Caco-2 (cell line): ENCODE data around the gene EHBP1. TPM values are rescaled to one million over a fixed set of nuclear protein-coding genes. Genes with fewer than 3 reads are reported as not detected.

ENCODE experiments used
- BruUV-seq: library from RNA; stranded (reverse); fragments of 400-500 nt; replicated peaks from 2 replicates; lab custom pipeline; 2021; lab: Mats Ljungman, UMichigan
- CTCF ChIA-PET: fragments of 300-600 bp; sonication (Branson Sonifier 250); formaldehyde crosslinking; loops from one replicate; lab custom pipeline; 2022; ENCODE audit warnings: antibody characterized with exemption; lab: Charles Lee
- POLR2A ChIA-PET: fragments of 300-600 bp; sonication (Branson Sonifier 250); formaldehyde crosslinking; loops from one replicate; lab custom pipeline; 2022; ENCODE audit warnings: antibody characterized with exemption; lab: Charles Lee
- DNase-seq, 2 experiments: peaks; one replicate each; pipeline versions ENCODE4 v3.0.0 to v3.0.0-alpha.2; 2020 to 2022
- H3K27me3 ChIP-seq: replicated peaks from 2 replicates; pipeline ENCODE4 v1.6.0; 2011; ENCODE audit warnings: low read length; ENCODE audit not compliant: control insufficient read depth, insufficient read depth
- H3K36me3 ChIP-seq: 2 replicates; pipeline ENCODE4 v1.5.1; 2011; ENCODE audit warnings: low read length; ENCODE audit not compliant: control insufficient read depth, insufficient read depth
- H3K4me1 ChIP-seq: fragments of 250-450 bp; sonication (Bioruptor Pico); 2 replicates; pipeline ENCODE4 v1.5.1; 2020; ENCODE audit warnings: mild to moderate bottlenecking
- H3K4me3 ChIP-seq: 2 replicates; pipeline ENCODE4 v1.5.1; 2011; ENCODE audit warnings: low read depth, mild to moderate bottlenecking, control low read depth, low read length
- H3K9me3 ChIP-seq: fragments of 250-450 bp; sonication (Bioruptor Pico); 2 replicates; pipeline ENCODE4 v1.5.1; 2020; ENCODE audit warnings: mild to moderate bottlenecking, moderate library complexity
- H3K27ac Mint-ChIP-seq: one replicate; pipeline ENCODE4 v1.8.0; 2022; ENCODE audit warnings: mixed read lengths; ENCODE audit not compliant: unreplicated experiment
- H3K27me3 Mint-ChIP-seq: one replicate; pipeline ENCODE4 v1.8.0; 2022; ENCODE audit warnings: mixed read lengths; ENCODE audit not compliant: insufficient read depth, unreplicated experiment
- H3K36me3 Mint-ChIP-seq: one replicate; pipeline ENCODE4 v1.8.0; 2022; ENCODE audit warnings: mild to moderate bottlenecking, mixed read lengths; ENCODE audit not compliant: insufficient read depth, unreplicated experiment
- H3K4me1 Mint-ChIP-seq: one replicate; pipeline ENCODE4 v1.8.0; 2022; ENCODE audit warnings: low read depth, mixed read lengths; ENCODE audit not compliant: unreplicated experiment
- H3K4me3 Mint-ChIP-seq: one replicate; pipeline ENCODE4 v1.8.0; 2022; ENCODE audit warnings: mild to moderate bottlenecking, moderate library complexity, mixed read lengths; ENCODE audit not compliant: unreplicated experiment
- H3K9me3 Mint-ChIP-seq: one replicate; pipeline ENCODE4 v1.8.0; 2022; ENCODE audit warnings: mixed read lengths; ENCODE audit not compliant: unreplicated experiment
- CTCF ChIP-seq, 2 experiments: fragments of 200-600 bp in 1 of 2; IDR thresholded peaks; 1 replicate in 1 of 2; 2 replicates in 1 of 2; pipeline versions ENCODE4 v1.5.1 to v1.8.0; 2011 to 2022; ENCODE audit warnings: antibody characterized with exemption in 1 of 2, control low read depth in 1 of 2, inconsistent platforms in 1 of 2, low read depth in 1 of 2, low read length in 1 of 2, mild to moderate bottlenecking in 1 of 2, moderate library complexity in 1 of 2; ENCODE audit not compliant: insufficient read depth in 1 of 2, severe bottlenecking in 1 of 2, unreplicated experiment in 1 of 2
- intact Hi-C: fragments of 100-400 bp; cut with micrococcal nuclease; formaldehyde crosslinking; loops from one replicate; pipeline ENCODE4 v1.10.0; 2022; ENCODE audit not compliant: unreplicated experiment
- total RNA-seq: library from RNA; stranded (reverse); gene quantifications from 2 replicates; pipeline ENCODE4 v1.2.3, GENCODE V29; 2022

EHBP1 gene
- total RNA-seq, 1 experiment from 2014 or later: 120 TPM

GRCh38 chr2:62994206-62994605 lies 288.7 kb downstream of the EHBP1 start:
- no peaks in the 10 kb centered on the region for H3K27me3 ChIP-seq
- ChIA-PET POLR2A (no interaction called here), CTCF (no interaction called here)
- peaks cover 2% of the 10 kb centered on the region for H3K36me3 ChIP-seq
- H3K4me3 ChIP-seq: no peak overlapping the region
- H3K4me1 Mint-ChIP-seq: no peaks in the 10 kb centered on the region
- TF ChIP-seq CTCF (IDR thresholded peaks at IDR 0.05; ENCODE audit: insufficient read depth in 1 of 2, low read depth in 1 of 2, low read length in 1 of 2, severe bottlenecking in 1 of 2, unreplicated experiment in 1 of 2): no peak
- intact Hi-C loops: no loop called here
- BruUV-seq: no TSS peak
- H3K9me3 ChIP-seq: no peaks in the 10 kb centered on the region
- no peak overlapping the region for H3K4me3 Mint-ChIP-seq
- no peaks in the 10 kb centered on the region for H3K4me1 ChIP-seq
- peaks cover 12% of the 10 kb centered on the region for H3K36me3 Mint-ChIP-seq
- H3K27me3 Mint-ChIP-seq: no peaks in the 10 kb centered on the region
- H3K9me3 Mint-ChIP-seq: no peaks in the 10 kb centered on the region
- no peak for DNase-seq
- no peak overlapping the region for H3K27ac Mint-ChIP-seq

- no peaks in the 10 kb centered on the region for H3K4me1 Mint-ChIP-seq
- no peaks in the 10 kb centered on the region for H3K9me3 Mint-ChIP-seq
- H3K4me3 Mint-ChIP-seq: no peak overlapping the region
- ChIA-PET CTCF (no interaction called here), POLR2A (no interaction called here)
- no peak overlapping the region for H3K27ac Mint-ChIP-seq
- Histone ChIP-seq H3K4me3 (no peak overlapping the region), H3K9me3 (no peaks in the 10 kb centered on the region), H3K4me1 (no peaks in the 10 kb centered on the region), H3K27me3 (no peaks in the 10 kb centered on the region), H3K36me3 (peaks cover 2% of the 10 kb centered on the region)
- intact Hi-C loops: no loop called here
- H3K27me3 Mint-ChIP-seq: no peaks in the 10 kb centered on the region
- no peak for TF ChIP-seq CTCF (IDR thresholded peaks at IDR 0.05; ENCODE audit: insufficient read depth in 1 of 2, low read depth in 1 of 2, low read length in 1 of 2, severe bottlenecking in 1 of 2, unreplicated experiment in 1 of 2)
- no TSS peak for BruUV-seq
- H3K36me3 Mint-ChIP-seq: peaks cover 18% of the 10 kb centered on the region
- no peak for DNase-seq
Observed at GRCh38 chr2:62996534-62997186, 291.1 kb downstream of the EHBP1 start.

DNA sequence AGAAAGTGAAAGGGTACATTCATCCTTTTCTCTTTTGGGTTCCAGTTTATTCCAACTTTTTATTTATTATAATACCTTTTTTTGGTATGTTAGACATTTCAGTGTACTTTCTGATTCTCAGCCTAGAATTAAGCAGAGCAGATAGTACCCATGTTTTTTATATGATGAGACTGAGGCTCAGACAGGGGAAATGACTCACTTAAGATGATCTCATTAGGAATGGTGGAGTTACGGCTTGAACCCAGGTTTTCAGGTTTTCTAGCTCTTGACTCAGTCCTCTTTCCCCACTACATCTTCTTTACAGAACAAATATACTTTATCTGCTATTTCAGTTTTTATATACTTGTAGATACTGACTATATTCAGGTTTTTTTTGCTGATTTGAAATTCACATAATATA lies 293.4 kb downstream of the EHBP1 start:
- Histone ChIP-seq H3K36me3 (peaks cover 2% of the 10 kb centered on the region), H3K4me1 (no peaks in the 10 kb centered on the region), H3K4me3 (no peak overlapping the region), H3K9me3 (no peaks in the 10 kb centered on the region), H3K27me3 (no peaks in the 10 kb centered on the region)
- Mint-ChIP-seq H3K27me3 (no peaks in the 10 kb centered on the region), H3K4me3 (no peak overlapping the region), H3K36me3 (peaks cover 14% of the 10 kb centered on the region), H3K27ac (no peak overlapping the region), H3K9me3 (no peaks in the 10 kb centered on the region), H3K4me1 (no peaks in the 10 kb centered on the region)
- no peak for DNase-seq
- CTCF ChIA-PET: no interaction called here
- no TSS peak for BruUV-seq
- POLR2A ChIA-PET: no interaction called here
- no peak for TF ChIP-seq CTCF (IDR thresholded peaks at IDR 0.05; ENCODE audit: insufficient read depth in 1 of 2, low read depth in 1 of 2, low read length in 1 of 2, severe bottlenecking in 1 of 2, unreplicated experiment in 1 of 2)
- intact Hi-C loops: no loop called here
